AG08396 (cell line): ENCODE results near the gene NPNT.

ENCODE experiments used
- DNase-seq: peaks from one replicate; pipeline ENCODE4 v3.0.0; 2012; ENCODE audit warnings: low spot score, mixed read lengths

Gene NPNT

DNA sequence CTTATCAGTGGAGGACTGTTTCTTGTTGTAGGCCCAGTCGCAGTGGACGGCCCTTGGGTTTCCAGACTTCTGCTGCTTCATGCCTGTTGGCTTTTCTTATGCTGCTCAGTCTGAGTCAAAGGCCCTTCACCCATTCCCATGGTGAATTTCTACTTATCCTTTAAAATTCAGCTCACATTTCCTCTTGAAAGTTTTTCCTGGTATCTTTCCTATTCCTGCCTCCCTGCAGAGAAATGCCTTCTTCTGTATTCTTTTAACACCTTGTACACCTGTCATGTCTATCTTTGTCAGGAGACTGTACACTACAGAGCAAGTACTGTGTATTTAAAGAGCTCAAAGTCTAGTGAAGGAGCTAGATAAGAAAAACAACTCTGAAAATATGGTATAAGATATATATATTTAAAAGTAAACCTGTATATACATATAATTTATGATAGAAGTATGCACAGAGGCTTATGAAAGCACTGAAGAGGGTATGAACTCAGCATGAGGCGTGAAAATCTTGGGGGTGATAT is 22.0 kb downstream of the NPNT start:
- no peak for DNase-seq

- DNase-seq, result no peak
Measured at GRCh38 chr4:105921301-105921700, 26.0 kb downstream of the NPNT start.

DNA sequence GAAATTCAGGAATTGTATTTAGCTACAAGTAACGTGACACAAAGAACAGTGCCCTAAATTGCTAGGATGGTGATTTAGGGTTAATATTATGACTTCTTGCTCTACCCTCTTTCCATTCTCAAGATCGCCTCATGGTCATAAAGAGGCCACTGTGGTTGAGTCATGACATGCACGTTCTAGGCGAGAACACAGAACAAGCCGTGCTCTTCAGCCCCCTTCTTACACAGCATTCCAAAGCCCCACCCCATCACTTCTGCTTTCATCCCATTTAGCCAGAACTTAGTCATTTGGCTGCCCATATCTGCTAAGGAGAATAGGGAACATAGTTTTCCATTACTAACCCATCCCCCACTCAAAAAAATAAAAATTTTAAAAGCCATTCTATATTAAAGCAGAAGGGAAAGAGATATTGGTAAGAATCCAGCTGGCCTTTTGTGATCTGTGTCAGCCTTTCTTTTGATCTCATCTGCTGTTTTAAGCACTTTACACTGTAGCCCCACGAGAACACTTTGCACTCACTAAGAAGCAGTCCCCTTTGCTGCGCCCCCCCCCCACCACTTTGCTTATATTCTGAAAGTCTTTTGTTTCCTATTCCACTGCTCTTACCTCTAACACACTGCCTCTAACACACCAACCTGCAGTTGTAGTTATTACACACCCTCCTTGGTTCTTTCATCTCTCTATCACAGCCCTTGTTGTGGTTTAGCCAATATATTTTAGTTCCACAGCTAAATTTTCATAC is 28.4 kb downstream of the NPNT start:
- no peak for DNase-seq

DNA sequence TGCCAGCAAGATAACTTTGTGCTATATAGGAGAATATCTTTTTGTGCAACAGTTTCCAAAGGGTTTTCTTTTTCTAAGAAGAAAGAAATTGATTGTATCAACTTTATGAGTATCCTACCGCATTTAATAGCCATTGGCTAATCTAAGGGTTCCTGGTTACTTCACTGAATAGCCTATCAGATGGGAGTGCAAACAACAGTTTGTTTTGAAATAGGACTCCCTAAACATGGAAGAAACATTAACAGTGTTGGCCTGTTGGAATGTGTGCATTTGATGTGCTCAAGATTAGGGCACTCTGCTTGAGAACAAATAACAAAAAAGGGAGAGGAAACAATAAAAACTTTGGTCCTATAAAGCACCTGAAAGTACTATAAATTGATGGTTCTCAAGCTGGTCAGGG is 29.1 kb downstream of the NPNT start:
- DNase-seq, result no peak

- no peak for DNase-seq
Measured at GRCh38 chr4:105930698-105931097, 35.4 kb downstream of the NPNT start.

DNA sequence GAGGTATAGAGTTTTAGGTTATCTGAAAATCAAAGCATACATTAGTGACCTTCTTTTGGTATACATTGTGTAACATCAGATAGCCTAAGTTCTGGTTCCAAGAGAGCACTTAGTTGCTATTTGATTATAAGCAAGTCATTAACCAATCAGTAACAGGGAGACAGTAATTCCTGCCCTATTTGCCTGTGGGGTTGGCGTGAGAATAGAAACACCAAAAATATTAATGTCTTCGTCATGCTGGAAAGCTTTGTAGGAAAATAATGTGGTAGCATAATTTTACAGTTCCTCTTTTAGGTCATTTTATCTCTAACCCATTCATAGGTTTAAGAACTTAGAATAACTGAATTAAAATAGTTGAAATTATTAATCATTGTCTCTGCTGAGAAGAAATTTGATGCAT is 37.8 kb downstream of the NPNT start:
- DNase-seq, result no peak

GRCh38 chr4:105934386-105934785 is 39.1 kb downstream of the NPNT start:
- DNase-seq, result no peak

DNA sequence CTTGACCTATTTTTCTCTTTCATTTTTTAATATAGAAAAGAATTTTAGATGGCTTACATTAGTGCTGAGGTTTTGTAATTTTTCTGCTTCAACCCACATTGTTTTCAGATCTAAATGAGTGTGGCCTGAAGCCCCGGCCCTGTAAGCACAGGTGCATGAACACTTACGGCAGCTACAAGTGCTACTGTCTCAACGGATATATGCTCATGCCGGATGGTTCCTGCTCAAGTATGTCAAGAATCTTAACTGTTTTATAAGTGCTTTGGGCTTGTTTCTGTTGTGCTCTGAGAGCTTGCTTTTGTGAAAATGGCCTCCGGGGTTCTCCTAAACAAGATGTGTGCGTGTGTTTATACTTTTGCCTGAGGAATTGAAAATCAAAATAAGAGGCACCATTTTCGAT is 41.6 kb downstream of the NPNT start:
- no peak for DNase-seq

GRCh38 chr4:105937759-105938158 is 42.5 kb downstream of the NPNT start:
- DNase-seq, result no peak

- DNase-seq, result no peak
Measured at GRCh38 chr4:105943234-105943633, 48.0 kb downstream of the NPNT start.

DNA sequence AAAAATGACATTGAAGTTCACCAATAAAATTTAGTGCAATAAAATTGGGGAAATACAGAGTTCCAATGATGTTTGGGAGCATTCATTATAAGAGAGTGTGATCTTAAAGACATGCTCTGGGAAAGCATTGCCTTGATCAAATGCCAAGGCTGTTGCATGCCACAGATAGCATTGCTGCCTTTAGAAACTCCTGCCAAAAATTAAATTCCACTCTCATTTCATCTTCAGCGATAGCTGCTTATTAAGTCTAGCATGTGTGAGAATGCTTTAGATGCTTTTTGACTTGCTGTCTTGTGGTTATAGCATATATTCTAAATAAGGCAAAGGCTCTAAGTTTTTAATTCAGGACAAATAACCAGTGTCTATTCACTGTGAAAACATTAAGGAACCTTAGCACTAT is 49.3 kb downstream of the NPNT start:
- DNase-seq, result peak; percentile 16

- no peak for DNase-seq
Measured at GRCh38 chr4:105946771-105947170, 51.5 kb downstream of the NPNT start.

DNA sequence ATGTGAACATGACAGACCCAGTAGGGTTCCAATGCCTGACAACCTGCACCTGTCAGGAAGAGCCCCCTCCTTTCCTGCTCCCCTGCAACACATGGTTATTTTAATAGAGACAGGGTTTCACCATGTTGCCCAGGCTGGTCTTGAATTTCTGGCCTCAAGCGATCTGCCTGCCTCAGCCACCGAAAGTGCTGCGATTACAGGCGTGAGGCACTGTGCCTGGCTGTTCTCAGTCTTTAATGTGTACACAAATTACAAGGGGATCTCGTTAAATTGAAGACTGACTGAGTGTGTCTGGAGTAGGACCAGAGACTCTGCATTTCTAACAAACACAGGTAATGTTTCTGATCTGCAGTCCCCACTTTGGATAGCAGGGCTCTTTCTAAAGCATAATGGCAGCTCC is 55.4 kb downstream of the NPNT start:
- DNase-seq, result no peak

- DNase-seq, result no peak
Measured at GRCh38 chr4:105951198-105951597, 55.9 kb downstream of the NPNT start.

- no peak for DNase-seq
Measured at GRCh38 chr4:105952591-105952990, 57.3 kb downstream of the NPNT start.

DNA sequence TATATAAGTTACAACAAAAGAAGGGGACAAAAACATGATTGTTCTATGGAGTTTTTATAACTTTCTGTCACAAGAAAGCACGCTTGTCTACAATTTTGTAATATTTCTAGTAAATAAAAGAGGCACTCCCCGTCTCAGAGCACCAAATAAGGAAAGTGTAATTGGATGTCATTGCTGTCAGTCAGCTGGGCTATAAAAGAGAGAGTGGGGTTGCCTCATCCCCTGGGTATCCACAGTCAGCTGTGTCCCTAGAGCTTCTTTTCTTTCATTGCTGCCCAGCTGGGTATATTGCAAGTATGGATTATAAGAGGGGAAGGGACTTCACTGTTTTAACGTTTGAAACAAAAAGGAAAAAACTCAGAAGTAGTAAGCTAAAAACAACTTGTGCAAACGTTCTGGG is 61.3 kb downstream of the NPNT start:
- DNase-seq, result no peak

DNA sequence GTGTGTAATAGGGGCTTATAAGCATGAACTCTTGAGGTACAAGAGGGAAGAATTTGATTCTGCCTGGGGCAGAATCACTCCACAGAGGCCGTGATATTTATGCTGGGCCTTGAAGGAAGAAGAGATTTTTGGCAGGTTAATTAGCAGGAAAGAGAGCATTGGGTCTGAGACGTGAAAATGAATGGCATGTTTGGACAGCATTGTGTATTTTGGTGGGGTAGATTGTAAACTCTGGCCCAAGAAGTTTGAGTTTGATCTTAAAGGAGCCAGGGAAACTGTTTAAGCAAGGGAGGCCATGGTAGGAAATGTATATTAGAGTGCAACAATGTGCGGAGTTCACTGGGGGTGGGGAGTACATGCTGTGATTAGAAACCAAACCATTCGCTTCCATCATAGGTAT is 62.4 kb downstream of the NPNT start:
- no peak for DNase-seq

DNA sequence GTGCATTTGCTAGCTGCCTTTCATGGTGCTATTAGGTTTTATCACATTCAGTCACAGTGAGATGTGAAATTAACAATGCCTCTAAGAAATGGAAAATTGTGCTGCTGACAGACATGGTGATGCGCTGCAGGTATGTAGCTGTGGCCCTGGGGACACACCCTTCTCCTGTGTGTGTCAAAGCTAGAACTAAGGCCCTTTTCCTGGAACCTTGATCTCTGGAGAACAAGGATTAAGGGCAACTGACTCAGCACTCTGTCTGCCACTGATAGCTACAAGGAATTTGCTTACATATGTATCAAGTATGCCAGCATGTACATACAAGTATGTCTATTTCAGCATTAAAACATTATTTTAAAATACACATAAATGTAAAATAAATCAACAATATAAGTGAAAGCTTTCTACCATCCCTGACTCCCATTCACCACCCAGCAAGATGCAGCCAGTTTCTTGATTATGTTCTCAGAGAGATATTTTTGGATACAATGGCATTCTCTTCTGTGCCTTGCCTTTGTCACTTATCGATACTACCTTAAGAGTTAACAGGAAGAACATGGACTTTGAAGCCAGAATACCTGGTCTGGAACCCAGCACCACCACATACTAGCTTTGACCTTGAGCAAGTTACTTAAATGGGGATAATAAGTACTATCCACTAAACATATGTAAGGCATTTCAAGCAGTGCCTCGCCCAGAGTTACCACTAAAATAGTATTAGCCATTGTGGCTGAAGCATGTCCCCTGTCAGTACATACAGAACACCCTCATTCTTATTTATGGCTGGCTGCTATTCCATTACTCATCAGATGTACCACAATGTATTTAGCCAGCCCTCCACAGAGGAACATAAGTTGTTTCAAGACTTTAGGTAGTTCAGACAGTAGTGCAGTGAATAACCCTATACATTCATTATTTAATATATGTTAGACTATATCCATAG is 68.5 kb downstream of the NPNT start:
- no peak for DNase-seq

- no peak for DNase-seq
Measured at GRCh38 chr4:105965183-105965800, 70.0 kb downstream of the NPNT start.

DNA sequence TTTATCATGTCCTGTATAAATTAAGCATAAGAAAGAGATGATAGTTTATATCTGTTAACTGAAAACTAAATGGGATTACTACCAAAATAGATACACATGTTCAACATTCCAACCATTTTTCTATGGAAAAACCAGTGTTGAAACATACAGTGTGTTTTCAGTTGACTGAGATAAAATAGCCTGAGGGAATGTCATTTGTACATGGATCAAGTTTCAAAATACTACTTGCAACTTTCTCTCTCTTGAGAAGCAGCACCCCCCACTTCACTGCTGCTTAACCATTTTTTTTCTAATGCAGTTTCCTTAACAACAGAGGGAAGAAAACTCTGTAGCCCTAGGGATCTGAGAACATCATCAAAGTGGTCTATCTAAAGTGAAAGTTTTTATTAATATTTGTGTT is 70.8 kb downstream of the NPNT start:
- DNase-seq, result no peak

DNA sequence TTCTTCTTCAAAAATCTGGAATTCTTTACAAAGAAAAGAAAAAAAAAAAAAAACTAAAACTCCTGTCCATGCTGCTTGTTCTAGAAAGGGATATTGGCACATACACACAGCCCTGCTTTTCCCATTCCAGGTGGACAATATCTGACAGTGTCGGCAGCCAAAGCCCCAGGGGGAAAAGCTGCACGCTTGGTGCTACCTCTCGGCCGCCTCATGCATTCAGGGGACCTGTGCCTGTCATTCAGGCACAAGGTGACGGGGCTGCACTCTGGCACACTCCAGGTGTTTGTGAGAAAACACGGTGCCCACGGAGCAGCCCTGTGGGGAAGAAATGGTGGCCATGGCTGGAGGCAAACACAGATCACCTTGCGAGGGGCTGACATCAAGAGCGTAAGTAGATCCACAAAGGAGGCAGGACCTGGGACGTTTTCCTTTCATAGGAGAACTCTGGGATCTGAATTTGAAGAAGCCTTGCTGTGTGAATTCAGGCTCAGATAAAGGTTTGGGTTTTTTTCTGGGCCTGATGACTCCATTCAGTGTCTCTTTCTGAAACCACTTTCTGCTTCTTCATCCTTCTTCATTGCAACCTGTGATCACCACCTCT is 71.9 kb downstream of the NPNT start:
- no peak for DNase-seq

DNA sequence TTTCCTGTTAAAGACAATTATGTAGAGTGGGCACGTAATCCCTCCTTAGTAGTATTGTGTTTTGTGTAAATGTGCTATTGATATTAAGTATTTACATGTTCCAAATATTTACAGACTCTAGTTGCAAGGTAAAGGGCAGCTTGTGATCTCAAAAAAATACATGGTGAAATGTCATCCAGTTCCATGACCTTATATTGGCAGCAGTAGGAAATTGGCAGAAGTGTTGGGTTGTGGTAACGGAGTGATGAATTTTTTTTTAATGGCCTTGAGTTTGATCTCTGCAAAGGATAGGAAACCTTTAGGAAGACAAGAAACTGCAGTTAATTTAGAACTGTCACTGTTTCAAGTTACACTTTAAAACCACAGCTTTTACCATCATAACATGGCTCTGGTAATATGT is 74.3 kb downstream of the NPNT start:
- no peak for DNase-seq
